ENCODE data around the gene TMEM150A.

GRCh38 chr2:85594715-85595300 is 7.7 kb downstream of the TMEM150A start:
- TF ChIP-seq CTCF (IDR thresholded peaks at IDR 0.05) (no peak), POLR2A (IDR thresholded peaks at IDR 0.05) (no peak)

Measured in tibial nerve (tissue), 3 donors.